ENCODE data around the gene SEMA3F. TPM values are rescaled to one million over a fixed set of nuclear protein-coding genes. Genes with fewer than 3 reads are reported as not detected.

Gene SEMA3F
- total RNA-seq, 1 experiment from 2014 or later, result 3.9 TPM

DNA sequence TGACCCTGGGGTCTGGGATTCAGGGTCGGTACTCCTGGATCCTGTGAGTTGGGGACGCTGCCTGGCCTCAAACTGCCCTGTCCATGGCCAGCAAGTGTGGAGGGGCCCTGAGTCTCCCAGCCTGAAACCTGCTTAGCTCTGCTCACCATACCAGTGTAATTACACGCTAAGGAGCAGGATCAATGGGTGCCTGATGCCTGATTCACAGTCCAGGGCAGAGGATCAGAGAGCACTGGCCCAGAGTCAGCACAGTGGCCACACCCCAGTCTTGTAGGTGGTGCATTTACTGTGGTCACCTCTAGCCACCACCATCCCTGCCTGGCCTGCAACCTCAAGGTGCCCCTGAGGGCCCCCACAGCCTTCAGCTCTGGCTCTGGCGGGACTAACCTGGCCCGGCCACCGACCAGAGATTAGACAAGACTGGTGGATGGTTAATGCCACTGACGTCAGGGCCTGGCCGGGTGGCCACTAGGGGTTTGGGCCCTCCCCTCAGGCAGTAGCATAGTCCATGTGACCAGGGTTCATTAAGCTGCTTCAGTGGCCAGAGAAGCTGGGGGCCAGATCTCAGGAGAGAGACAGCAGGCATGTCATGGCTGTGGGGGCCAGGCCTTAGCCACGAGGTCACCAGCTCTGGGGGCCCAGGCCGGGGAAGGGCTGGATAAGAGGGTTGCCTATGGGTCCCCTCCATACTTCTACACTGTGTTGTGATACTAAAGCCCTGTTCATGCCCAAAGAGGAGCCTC lies 46.6 kb downstream of the SEMA3F start:
- no TSS peak for BruUV-seq (replicated peaks)
- no peak for DNase-seq (ENCODE audit: low spot score)
- Histone ChIP-seq H3K4me3 (ENCODE audit: low read depth, low read length, poor library complexity, severe bottlenecking) (no peak overlapping the region), H3K4me1 (ENCODE audit: insufficient read depth, low read length, poor library complexity, severe bottlenecking) (no peaks in the 10 kb centered on the region), H3K27me3 (replicated peaks; ENCODE audit: insufficient read depth, low read depth, low read length, poor library complexity) (peaks cover 27% of the 10 kb centered on the region), H3K9me3 (ENCODE audit: low read depth, low read length, poor library complexity, severe bottlenecking) (no peaks in the 10 kb centered on the region), H3K27ac (ENCODE audit: low read depth, low read length, poor library complexity, severe bottlenecking) (no peak overlapping the region), H3K36me3 (ENCODE audit: insufficient read depth, low read length, poor library complexity, severe bottlenecking) (no peaks in the 10 kb centered on the region)
- ChIA-PET CTCF (no interaction called here), POLR2A (ENCODE audit: low non-redundant PET) (no interaction called here)
- TF ChIP-seq EZH2 (IDR thresholded peaks at IDR 0.05; ENCODE audit: borderline replicate concordance, low read depth, low read length, poor library complexity, severe bottlenecking), result no peak
- TF ChIP-seq, protein P1, sequence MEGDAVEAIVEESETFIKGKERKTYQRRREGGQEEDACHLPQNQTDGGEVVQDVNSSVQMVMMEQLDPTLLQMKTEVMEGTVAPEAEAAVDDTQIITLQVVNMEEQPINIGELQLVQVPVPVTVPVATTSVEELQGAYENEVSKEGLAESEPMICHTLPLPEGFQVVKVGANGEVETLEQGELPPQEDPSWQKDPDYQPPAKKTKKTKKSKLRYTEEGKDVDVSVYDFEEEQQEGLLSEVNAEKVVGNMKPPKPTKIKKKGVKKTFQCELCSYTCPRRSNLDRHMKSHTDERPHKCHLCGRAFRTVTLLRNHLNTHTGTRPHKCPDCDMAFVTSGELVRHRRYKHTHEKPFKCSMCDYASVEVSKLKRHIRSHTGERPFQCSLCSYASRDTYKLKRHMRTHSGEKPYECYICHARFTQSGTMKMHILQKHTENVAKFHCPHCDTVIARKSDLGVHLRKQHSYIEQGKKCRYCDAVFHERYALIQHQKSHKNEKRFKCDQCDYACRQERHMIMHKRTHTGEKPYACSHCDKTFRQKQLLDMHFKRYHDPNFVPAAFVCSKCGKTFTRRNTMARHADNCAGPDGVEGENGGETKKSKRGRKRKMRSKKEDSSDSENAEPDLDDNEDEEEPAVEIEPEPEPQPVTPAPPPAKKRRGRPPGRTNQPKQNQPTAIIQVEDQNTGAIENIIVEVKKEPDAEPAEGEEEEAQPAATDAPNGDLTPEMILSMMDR (conservative IDR thresholded peaks at IDR 0.05; ENCODE audit: low read depth, low read length), result no peak
- intact Hi-C loops (cut with micrococcal nuclease; ENCODE audit: unreplicated experiment), result no loop called here

GRCh38 chr3:50202353-50203112 lies 47.4 kb downstream of the SEMA3F start:
- CTCF ChIA-PET, result no interaction called here
- no peak overlapping the region for H3K4me3 ChIP-seq (ENCODE audit: low read depth, low read length, poor library complexity, severe bottlenecking)
- no peaks in the 10 kb centered on the region for H3K4me1 ChIP-seq (ENCODE audit: insufficient read depth, low read length, poor library complexity, severe bottlenecking)
- POLR2A ChIA-PET (ENCODE audit: low non-redundant PET), result no interaction called here
- intact Hi-C loops (cut with micrococcal nuclease; ENCODE audit: unreplicated experiment), result no loop called here
- H3K27ac ChIP-seq (ENCODE audit: low read depth, low read length, poor library complexity, severe bottlenecking), result no peak overlapping the region
- TF ChIP-seq EZH2 (IDR thresholded peaks at IDR 0.05; ENCODE audit: borderline replicate concordance, low read depth, low read length, poor library complexity, severe bottlenecking), result no peak
- TF ChIP-seq, protein P1 (conservative IDR thresholded peaks at IDR 0.05; ENCODE audit: low read depth, low read length), result no peak
- H3K27me3 ChIP-seq (replicated peaks; ENCODE audit: insufficient read depth, low read depth, low read length, poor library complexity), result peaks cover 29% of the 10 kb centered on the region
- no peaks in the 10 kb centered on the region for H3K9me3 ChIP-seq (ENCODE audit: low read depth, low read length, poor library complexity, severe bottlenecking)
- no peak for DNase-seq (ENCODE audit: low spot score)
- no TSS peak for BruUV-seq (replicated peaks)
- H3K36me3 ChIP-seq (ENCODE audit: insufficient read depth, low read length, poor library complexity, severe bottlenecking), result no peaks in the 10 kb centered on the region

GRCh38 chr3:50203113-50203808 lies 48.1 kb downstream of the SEMA3F start:
- Histone ChIP-seq H3K27ac (ENCODE audit: low read depth, low read length, poor library complexity, severe bottlenecking) (no peak overlapping the region), H3K4me1 (ENCODE audit: insufficient read depth, low read length, poor library complexity, severe bottlenecking) (no peaks in the 10 kb centered on the region), H3K36me3 (ENCODE audit: insufficient read depth, low read length, poor library complexity, severe bottlenecking) (no peaks in the 10 kb centered on the region), H3K4me3 (ENCODE audit: low read depth, low read length, poor library complexity, severe bottlenecking) (no peak overlapping the region), H3K9me3 (ENCODE audit: low read depth, low read length, poor library complexity, severe bottlenecking) (no peaks in the 10 kb centered on the region), H3K27me3 (replicated peaks; ENCODE audit: insufficient read depth, low read depth, low read length, poor library complexity) (peaks cover 29% of the 10 kb centered on the region)
- TF ChIP-seq EZH2 (IDR thresholded peaks at IDR 0.05; ENCODE audit: borderline replicate concordance, low read depth, low read length, poor library complexity, severe bottlenecking), result no peak
- TF ChIP-seq, protein P1 (conservative IDR thresholded peaks at IDR 0.05; ENCODE audit: low read depth, low read length), result no peak
- BruUV-seq (replicated peaks), result no TSS peak
- POLR2A ChIA-PET (ENCODE audit: low non-redundant PET), result no interaction called here
- CTCF ChIA-PET, result no interaction called here
- intact Hi-C loops (cut with micrococcal nuclease; ENCODE audit: unreplicated experiment), result no loop called here
- DNase-seq (ENCODE audit: low spot score), result no peak

Data from A673 (cell line).